Stimulated activated CD8-positive, alpha-beta memory T cell treated with anti-CD3 and anti-CD28 coated beads, Interleukin-12 subunit alpha, Interleukin-12 subunit beta, amount 100 ng/mL, for 24 hours (primary cell): ENCODE results near the gene TM9SF4.
A peak's percentile ranks its signal among the peaks of the same experiment; 100 is the strongest.
"Not testable (repeated sequence)": the region's sequence is repeated elsewhere in the genome, so short reads cannot be mapped to it uniquely, and the experiment has no call there.

Source experiments
- DNase-seq: peaks from one replicate; pipeline ENCODE4 v3.0.0-alpha.2; 2020; ENCODE audit errors: extremely low read depth

Gene TM9SF4

GRCh38 chr20:32089637-32090362 is 19.7 kb upstream of the TM9SF4 start:
- DNase-seq = no peak

- peak; percentile 45 for DNase-seq
Observed at GRCh38 chr20:32091888-32092346, 17.6 kb upstream of the TM9SF4 start.

GRCh38 chr20:32098786-32099185 is 10.7 kb upstream of the TM9SF4 start:
- no peak for DNase-seq

GRCh38 chr20:32108814-32109391 is 611 bp upstream of the TM9SF4 start:
- DNase-seq = no peak

- no peak for DNase-seq
Observed at GRCh38 chr20:32110173-32110704, 725 bp downstream of the TM9SF4 start.

- no peak for DNase-seq
Observed at GRCh38 chr20:32110727-32111126, 1.2 kb downstream of the TM9SF4 start.

- DNase-seq = no peak
Observed at GRCh38 chr20:32111156-32111686, 1.7 kb downstream of the TM9SF4 start.

- no peak for DNase-seq
Observed at GRCh38 chr20:32111753-32112152, 2.2 kb downstream of the TM9SF4 start.

- no peak for DNase-seq
Observed at GRCh38 chr20:32112841-32113240, 3.3 kb downstream of the TM9SF4 start.

GRCh38 chr20:32113591-32114260 is 4.2 kb downstream of the TM9SF4 start:
- no peak for DNase-seq

- no peak for DNase-seq
Observed at GRCh38 chr20:32114305-32114960, 4.9 kb downstream of the TM9SF4 start.

GRCh38 chr20:32115211-32115767 is 5.8 kb downstream of the TM9SF4 start:
- DNase-seq = no peak

GRCh38 chr20:32116079-32116521 is 6.6 kb downstream of the TM9SF4 start:
- DNase-seq = no peak

GRCh38 chr20:32116796-32117195 is 7.3 kb downstream of the TM9SF4 start:
- DNase-seq = not testable (repeated sequence)

- not testable (repeated sequence) for DNase-seq
Observed at GRCh38 chr20:32118427-32118826, 8.9 kb downstream of the TM9SF4 start.

- DNase-seq = no peak
Observed at GRCh38 chr20:32119734-32120133, 10.2 kb downstream of the TM9SF4 start.

GRCh38 chr20:32121908-32122307 is 12.4 kb downstream of the TM9SF4 start:
- not testable (repeated sequence) for DNase-seq

- DNase-seq = no peak
Observed at GRCh38 chr20:32123088-32123487, 13.6 kb downstream of the TM9SF4 start.

- no peak for DNase-seq
Observed at GRCh38 chr20:32124916-32125454, 15.5 kb downstream of the TM9SF4 start.

GRCh38 chr20:32125506-32125905 is 16.0 kb downstream of the TM9SF4 start:
- no peak for DNase-seq

- DNase-seq = no peak
Observed at GRCh38 chr20:32126919-32127318, 17.4 kb downstream of the TM9SF4 start.
